Measurements from ENCODE around the gene WDR33.

The WDR33 gene

DNA sequence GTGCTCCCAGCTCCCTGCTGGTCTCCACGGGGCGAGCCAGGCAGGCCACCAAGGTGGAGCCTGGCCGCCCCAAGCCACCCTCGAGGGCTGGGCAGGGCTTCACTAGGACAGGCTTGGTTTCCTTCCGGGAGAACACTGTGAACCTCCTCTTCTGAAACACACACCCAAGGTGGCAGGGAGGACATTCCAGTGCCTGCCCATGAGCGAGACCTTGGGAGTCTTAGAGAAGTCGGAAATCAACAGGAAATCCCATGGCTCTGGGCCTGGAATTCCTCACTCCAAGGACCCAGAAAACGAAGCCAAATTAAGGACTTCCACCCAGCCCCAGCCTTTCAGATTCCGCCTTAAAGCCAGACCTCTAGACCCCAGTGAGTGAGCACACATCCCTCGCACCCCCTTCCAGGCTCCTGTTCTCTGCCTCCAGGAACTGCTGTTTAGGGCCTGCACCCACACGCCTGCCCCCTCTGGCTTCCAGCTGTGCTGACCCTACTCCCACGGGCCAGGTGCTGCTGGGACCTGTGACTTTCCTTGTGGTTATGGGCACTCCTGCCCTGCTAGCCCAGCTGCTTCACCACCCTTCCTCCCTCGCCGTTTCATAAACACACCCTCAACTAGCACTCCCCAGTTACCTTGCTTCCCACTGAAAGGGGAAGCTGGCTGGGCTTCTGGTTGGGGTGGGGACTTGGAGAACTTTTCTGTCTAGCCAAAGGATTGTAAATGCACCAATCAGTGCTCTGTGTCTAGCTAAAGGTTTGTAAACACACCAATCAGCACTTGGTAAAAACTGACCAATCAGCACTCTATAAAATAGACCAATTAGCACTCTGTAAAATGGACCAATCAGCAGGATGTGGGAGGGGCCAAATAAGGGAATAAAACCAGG is 151.3 kb downstream of the WDR33 start:
- no peak for DNase-seq (ENCODE audit: extremely low spot score)
- CTCF ChIA-PET, result interaction anchor here (0.9 to 1.6 kb wide), 2 partner anchors 10 to 69 kb away, joined by 3 to 4 read pairs; no protein-coding TSS in a partner anchor
- POLR2A ChIA-PET, result no interaction called here
- no peak for TF ChIP-seq CTCF (IDR thresholded peaks at IDR 0.05; ENCODE audit: control extremely low read depth, extremely low read depth, low read depth, missing control alignments)

- DNase-seq (ENCODE audit: extremely low spot score), result no peak
- POLR2A ChIA-PET, result no interaction called here
- no peak for TF ChIP-seq CTCF (IDR thresholded peaks at IDR 0.05; ENCODE audit: control extremely low read depth, extremely low read depth, low read depth, missing control alignments)
- CTCF ChIA-PET, result interaction anchor here (2.5 kb wide), 1 partner anchor 67 kb away, joined by 9 read pairs; no protein-coding TSS in a partner anchor
Observed at GRCh38 chr2:127658641-127659407, 152.1 kb downstream of the WDR33 start.

- no peak for TF ChIP-seq CTCF (IDR thresholded peaks at IDR 0.05; ENCODE audit: control extremely low read depth, extremely low read depth, low read depth, missing control alignments)
- DNase-seq (ENCODE audit: extremely low spot score), result no peak
- CTCF ChIA-PET, result interaction anchor here (2.5 kb wide), 1 partner anchor 67 kb away, joined by 9 read pairs; no protein-coding TSS in a partner anchor
- POLR2A ChIA-PET, result no interaction called here
Observed at GRCh38 chr2:127658146-127658545, 152.8 kb downstream of the WDR33 start.

GRCh38 chr2:127657232-127657595 is 153.8 kb downstream of the WDR33 start:
- no peak for TF ChIP-seq CTCF (IDR thresholded peaks at IDR 0.05; ENCODE audit: control extremely low read depth, extremely low read depth, low read depth, missing control alignments)
- ChIA-PET CTCF (interaction anchor here (2.5 kb wide), 1 partner anchor 66 kb away, joined by 9 read pairs; no protein-coding TSS in a partner anchor), POLR2A (no interaction called here)
- no peak for DNase-seq (ENCODE audit: extremely low spot score)

GRCh38 chr2:127656569-127657231 is 154.3 kb downstream of the WDR33 start:
- no peak for DNase-seq (ENCODE audit: extremely low spot score)
- ChIA-PET POLR2A (no interaction called here), CTCF (interaction anchor here (2.5 kb wide), 1 partner anchor 65 kb away, joined by 9 read pairs; no protein-coding TSS in a partner anchor)
- no peak for TF ChIP-seq CTCF (IDR thresholded peaks at IDR 0.05; ENCODE audit: control extremely low read depth, extremely low read depth, low read depth, missing control alignments)
